Measurements from ENCODE around the gene RAP1GAP2.

- no peak for TF ChIP-seq CTCF (IDR thresholded peaks at IDR 0.05; ENCODE audit: low read length)
- TF ChIP-seq EZH2 (IDR thresholded peaks at IDR 0.05; ENCODE audit: borderline replicate concordance, low read length), result no peak
Observed at GRCh38 chr17:2794111-2794803, 2.0 kb upstream of the RAP1GAP2 start.

Data from OCI-LY1 (cell line).